Right lobe of liver (tissue), 4 donors: Measurements from ENCODE around the gene KCTD15.

Experiments used
- CTCF ChIP-seq, 4 donors: fragments of 200-600 bp in 3 of 4; fragments of 450-650 bp in 1 of 4; IDR thresholded peaks; one replicate each; pipeline versions ENCODE4 v1.5.1 to v1.8.0; 2016 to 2022; ENCODE audit warnings: antibody characterized with exemption in 4 of 4, mild to moderate bottlenecking in 2 of 4
- POLR2A ChIP-seq: fragments of 450-650 bp; IDR thresholded peaks from one replicate; pipeline ENCODE4 v1.6.1; 2017; ENCODE audit warnings: antibody characterized with exemption, mild to moderate bottlenecking
- donor health status: DM: no; HTN: no; CAD: no.
- donor health status: DM: no; HTN: no; CAD: no.
- donor health status: DM: no; HTN: yes; CAD: no.

GRCh38 chr19:33809960-33810359, 13.3 kb downstream of the KCTD15 start:
- TF ChIP-seq CTCF (IDR thresholded peaks at IDR 0.05) (no peak), POLR2A (no peak)
